Testis (tissue), 2 donors: ENCODE data around the gene RUNX1.

Experiments used
- CTCF ChIP-seq, 3 experiments: fragments of 450-650 bp in 2 of 3; fragments of 200-600 bp in 1 of 3; sonication (generic) in 1 of 3; IDR thresholded peaks; one replicate each; pipeline ENCODE4 v1.5.1; 2016 to 2019; ENCODE audit warnings: antibody characterized with exemption in 3 of 3, mild to moderate bottlenecking in 2 of 3, moderate library complexity in 1 of 3
- POLR2A ChIP-seq: fragments of 450-650 bp; IDR thresholded peaks from one replicate; pipeline ENCODE4 v1.6.1; 2017; ENCODE audit warnings: antibody characterized with exemption, mild to moderate bottlenecking, moderate library complexity

- no peak for TF ChIP-seq CTCF (IDR thresholded peaks at IDR 0.05)
- TF ChIP-seq POLR2A = no peak
Measured at GRCh38 chr21:35081861-35082260, 32.8 kb upstream of the RUNX1 start.
